Right kidney (tissue), 1 donor: ENCODE measurements around the gene PEX11G.
A peak's percentile ranks its signal among the peaks of the same experiment; 100 is the strongest.

Source experiments
- DNase-seq: peaks from one replicate; pipeline ENCODE4 v3.0.0-alpha.2; 2016

The PEX11G gene

GRCh38 chr19:7522072-7522922, 33.5 kb upstream of the PEX11G start, which contains the start of gene MCOLN1:
TSS of gene MCOLN1 (plus strand) at chr19:7522624. CDS start at chr19:7522751, 127 bp downstream.
- DNase-seq: peak; percentile 92

GRCh38 chr19:7521551-7522071, 32.8 kb upstream of the PEX11G start:
- DNase-seq: no peak

DNA sequence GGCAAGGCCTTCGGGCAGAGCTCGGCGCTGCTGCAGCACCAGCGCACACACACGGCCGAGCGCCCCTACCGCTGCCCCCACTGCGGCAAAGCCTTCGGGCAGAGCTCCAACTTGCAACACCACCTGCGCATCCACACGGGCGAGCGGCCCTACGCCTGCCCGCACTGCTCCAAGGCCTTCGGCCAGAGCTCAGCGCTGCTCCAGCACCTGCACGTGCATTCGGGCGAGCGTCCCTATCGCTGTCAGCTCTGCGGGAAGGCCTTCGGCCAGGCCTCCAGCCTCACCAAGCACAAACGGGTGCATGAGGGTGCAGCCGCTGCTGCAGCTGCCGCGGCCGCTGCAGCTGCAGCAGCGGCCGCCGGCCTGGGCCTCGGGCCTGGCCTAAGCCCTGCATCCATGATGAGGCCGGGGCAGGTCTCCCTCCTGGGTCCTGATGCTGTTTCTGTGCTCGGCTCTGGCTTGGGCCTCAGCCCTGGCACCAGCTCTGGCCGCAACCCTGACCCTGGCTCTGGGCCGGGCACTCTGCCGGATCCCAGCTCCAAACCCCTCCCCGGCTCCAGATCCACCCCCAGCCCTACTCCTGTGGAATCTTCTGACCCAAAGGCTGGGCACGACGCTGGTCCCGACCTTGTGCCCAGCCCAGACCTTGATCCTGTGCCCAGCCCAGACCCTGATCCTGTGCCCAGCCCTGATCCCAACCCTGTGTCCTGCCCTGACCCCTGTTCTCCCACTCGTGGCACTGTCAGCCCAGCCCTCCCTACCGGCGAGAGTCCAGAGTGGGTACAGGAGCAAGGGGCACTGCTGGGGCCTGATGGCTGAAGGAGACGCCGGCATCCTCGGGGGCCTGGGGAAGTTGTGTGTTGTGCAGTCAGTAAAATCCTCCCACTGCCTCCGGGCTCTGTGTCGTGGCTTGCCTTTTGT, 31.6 kb upstream of the PEX11G start:
- DNase-seq: no peak

DNA sequence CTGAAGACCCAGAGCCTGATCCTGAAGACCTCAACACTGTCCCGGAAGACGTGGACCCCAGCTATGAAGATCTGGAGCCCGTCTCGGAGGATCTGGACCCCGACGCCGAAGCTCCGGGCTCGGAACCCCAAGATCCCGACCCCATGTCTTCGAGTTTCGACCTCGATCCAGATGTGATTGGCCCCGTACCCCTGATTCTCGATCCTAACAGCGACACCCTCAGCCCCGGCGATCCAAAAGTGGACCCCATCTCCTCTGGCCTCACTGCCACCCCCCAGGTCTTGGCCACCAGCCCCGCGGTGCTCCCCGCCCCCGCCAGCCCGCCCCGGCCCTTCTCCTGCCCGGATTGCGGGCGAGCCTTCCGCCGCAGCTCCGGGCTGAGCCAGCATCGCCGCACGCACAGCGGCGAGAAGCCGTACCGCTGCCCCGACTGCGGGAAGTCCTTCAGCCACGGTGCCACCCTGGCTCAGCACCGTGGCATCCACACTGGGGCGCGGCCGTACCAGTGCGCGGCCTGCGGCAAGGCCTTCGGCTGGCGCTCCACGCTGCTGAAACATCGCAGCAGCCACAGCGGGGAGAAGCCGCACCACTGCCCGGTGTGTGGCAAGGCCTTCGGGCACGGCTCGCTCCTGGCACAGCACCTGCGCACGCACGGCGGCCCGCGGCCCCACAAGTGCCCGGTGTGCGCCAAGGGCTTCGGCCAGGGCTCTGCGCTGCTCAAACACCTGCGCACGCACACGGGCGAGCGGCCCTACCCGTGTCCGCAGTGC, 30.7 kb upstream of the PEX11G start:
- DNase-seq: no peak

GRCh38 chr19:7516878-7517277, 28.0 kb upstream of the PEX11G start:
- DNase-seq: peak; percentile 40

DNA sequence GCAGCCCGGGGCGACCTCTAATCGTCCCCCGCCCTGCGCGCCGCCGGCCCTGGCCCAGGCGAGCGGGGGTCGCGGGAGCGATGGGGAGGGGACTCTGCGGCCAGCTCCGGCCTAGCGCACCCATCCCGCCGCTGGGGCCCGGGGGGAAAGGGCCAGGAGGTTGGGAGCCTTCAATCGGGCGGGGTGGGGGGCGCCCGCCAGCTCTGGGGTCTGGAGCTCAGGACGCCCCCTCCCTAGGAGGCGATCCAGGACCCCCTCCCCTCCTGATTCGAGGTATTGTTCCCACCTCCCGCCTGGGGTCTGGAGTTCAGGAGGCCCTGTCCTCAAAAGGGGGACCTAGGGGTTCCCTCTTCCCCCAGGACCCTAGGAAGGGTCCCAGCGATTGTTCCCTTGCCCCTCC, 27.5 kb upstream of the PEX11G start:
- DNase-seq: peak; percentile 46

GRCh38 chr19:7515645-7516151, 26.9 kb upstream of the PEX11G start, which contains the start of gene ZNF358:
TSS of gene ZNF358 (plus strand) at chr19:7516103. CDS start at chr19:7519243, 3,140 bp downstream.
- peak; percentile 73 for DNase-seq

DNA sequence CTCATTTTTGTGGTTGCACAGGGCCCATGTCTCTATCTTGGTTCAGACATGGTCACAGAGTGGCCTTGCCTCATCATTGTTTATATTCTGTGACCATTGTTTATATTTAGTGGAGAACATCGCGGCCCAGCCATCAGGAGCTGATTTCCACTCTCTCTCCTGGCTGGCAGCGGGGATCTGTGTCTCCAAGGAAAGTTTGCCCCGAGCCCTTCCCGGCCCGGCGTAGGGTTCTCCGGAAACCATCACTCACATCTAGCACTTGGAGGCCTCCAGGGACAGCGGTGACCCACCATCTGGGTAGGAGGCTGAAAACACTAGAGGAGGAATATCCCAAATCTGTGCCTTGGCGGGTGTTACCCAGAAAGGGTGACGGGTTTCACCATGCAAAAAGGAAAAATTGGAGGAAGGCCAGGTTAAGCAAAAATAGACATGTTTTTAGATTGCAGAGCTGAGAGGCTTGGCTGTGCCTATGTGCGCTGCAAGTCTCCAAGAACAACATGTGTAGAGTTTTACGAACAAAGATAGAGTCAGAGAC, 26.3 kb upstream of the PEX11G start:
- DNase-seq: no peak

GRCh38 chr19:7513809-7514642, 25.2 kb upstream of the PEX11G start:
- DNase-seq: no peak

GRCh38 chr19:7512400-7512851, 23.6 kb upstream of the PEX11G start:
- DNase-seq: no peak

DNA sequence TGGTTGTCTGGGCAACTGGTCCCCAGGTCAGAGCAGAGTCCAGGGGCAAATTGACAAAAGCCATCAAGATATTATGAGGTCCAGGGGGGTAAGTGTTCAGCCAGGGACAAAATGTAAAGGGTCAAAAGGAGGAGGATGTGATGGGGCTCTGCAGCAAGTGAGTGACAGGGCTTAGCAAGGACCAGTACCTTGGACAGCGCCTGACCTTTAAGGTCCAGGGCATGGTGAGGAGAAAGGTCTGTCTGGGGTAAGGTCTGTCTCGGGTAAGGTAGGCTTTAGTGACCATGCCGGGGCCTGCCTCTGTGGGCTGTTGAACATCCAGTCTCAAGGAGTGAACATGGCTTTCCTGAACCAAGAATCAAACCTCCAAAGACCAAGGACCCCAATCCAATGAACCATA, 20.8 kb upstream of the PEX11G start:
- DNase-seq: no peak

GRCh38 chr19:7507884-7508283, 19.0 kb upstream of the PEX11G start:
- DNase-seq: no peak

DNA sequence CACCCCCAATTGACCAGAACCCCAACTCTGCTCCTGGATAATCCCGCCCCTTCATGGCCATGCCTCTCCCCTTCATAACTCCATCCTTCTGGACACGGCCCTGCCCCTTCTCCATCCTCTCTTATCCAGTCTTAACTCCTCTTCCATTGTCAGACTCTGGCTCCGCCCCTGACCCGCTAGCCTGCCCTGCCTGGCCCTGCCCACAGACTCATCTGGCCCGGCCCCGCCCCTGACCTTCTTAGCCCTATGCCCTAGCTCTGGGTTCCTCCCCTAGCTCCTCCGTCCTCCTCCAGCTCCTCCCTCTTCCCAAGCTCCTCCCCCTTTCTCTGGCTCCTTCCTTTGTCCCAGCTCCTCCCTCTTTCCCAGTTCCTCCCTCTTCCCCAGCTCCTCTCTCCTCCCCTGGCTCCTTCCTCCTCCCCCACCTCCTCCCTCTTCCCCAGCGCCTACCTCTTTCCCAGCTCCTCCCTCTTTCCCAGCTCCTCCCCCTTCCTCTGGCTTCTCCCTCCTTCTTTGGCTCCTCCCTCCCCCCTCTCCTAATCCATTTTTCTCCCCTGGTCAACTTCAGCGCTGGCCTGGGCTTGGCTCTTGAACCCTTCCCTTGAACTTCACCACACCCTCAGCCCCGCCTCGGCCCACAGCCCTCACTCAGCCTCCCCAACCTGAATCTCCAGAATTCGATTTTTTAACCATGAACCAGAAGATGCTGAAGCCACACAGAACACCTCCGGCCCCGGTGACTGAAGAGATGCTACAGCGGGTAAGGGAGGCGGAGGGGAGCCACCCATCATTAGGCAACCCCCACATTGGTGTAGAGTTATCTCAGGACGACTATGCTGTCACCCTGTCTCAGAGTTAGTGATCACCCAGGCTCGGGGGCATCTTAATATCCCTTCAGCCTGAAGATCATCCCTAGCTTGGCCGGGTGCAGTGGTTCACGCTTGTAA, 17.8 kb upstream of the PEX11G start:
- DNase-seq: peak; percentile 40

GRCh38 chr19:7505682-7506384, 17.0 kb upstream of the PEX11G start:
- DNase-seq: peak; percentile 48

DNA sequence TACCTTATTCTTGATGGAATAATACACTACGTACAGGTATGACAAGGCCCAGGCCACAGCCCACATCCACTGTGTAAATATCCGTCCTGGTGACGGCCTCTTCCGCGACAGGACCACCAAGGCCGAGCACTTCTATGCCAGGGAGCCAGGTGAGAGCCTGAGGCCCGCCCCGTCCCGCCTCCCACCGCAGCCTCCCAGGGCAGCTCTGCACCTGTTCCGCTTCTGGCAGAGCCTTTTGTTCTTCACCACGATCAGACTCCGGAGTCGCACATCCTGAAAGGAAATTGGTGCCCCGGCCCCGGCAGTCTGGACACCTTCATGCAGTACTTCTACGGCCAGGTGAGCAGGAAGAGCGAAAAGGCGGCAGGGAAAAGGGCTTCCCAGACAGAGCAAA, 16.4 kb upstream of the PEX11G start:
- no peak for DNase-seq

- no peak for DNase-seq
Observed at GRCh38 chr19:7504684-7505083, 15.8 kb upstream of the PEX11G start.

- DNase-seq: no peak
Observed at GRCh38 chr19:7502552-7502951, 13.7 kb upstream of the PEX11G start.

DNA sequence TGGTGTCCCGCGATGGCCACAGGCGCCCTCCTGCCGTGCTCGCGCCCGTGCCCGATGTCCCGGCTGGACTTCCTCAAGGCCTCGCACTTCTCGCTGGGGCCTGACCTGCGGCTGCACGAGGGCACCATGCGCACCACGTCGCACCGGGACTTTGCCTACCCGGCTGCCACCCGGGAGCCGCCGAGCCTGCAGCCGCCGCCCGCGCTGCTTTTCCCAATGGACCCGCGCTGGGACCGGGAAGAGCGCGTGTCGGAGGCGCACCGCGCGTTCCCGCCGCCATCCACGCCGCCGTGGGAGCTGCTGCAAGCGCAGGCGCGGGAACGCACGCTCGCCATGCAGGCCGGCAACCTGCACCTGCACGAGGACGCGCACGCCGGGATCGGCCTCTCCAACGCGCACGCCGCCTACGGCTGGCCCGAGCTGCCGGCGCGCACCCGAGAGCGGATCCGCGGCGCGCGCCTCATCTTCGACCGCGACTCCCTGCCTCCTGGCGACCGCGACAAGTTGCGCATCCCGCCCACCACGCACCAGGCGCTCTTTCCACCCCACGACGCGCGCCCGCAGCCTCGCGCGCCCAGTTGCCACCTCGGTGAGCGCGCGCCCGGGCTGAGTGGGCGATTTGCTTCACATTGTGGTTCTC, 12.1 kb upstream of the PEX11G start:
- peak; percentile 84 for DNase-seq
